ENCODE data around the gene SPINT3. TPM values are rescaled to one million over a fixed set of nuclear protein-coding genes. Genes with fewer than 3 reads are reported as not detected.

SPINT3 gene
- total and polyA plus RNA-seq, 7 donors = not detected

GRCh38 chr20:45545351-45545750, 29.9 kb upstream of the SPINT3 start:
- Histone ChIP-seq H3K4me3 (no peak overlapping the region), H3K27ac (no peak overlapping the region), H3K9me3 (no peaks in the 10 kb centered on the region), H3K4me1 (no peaks in the 10 kb centered on the region), H3K27me3 (ENCODE audit: insufficient read depth in 3 of 3, low read length in 2 of 3) (peaks cover 0 to 10% (median 4%) of the 10 kb centered on the region in 3 donors), H3K36me3 (ENCODE audit: insufficient read depth in 1 of 2, low read depth in 1 of 2) (no peaks in the 10 kb centered on the region)
- intact Hi-C loops (cut with DNase I) = loop anchor here in 1 of 2 donors (5.0 kb wide), 1 partner anchor 227 kb away; no protein-coding TSS in a partner anchor
- WGBS, 3 donors = 82 to 87% (median 84%) methylated on average over 3 of the region's 3 CpGs
- ATAC-seq = no peak
- DNase-seq = no peak
- TF ChIP-seq, protein P1, sequence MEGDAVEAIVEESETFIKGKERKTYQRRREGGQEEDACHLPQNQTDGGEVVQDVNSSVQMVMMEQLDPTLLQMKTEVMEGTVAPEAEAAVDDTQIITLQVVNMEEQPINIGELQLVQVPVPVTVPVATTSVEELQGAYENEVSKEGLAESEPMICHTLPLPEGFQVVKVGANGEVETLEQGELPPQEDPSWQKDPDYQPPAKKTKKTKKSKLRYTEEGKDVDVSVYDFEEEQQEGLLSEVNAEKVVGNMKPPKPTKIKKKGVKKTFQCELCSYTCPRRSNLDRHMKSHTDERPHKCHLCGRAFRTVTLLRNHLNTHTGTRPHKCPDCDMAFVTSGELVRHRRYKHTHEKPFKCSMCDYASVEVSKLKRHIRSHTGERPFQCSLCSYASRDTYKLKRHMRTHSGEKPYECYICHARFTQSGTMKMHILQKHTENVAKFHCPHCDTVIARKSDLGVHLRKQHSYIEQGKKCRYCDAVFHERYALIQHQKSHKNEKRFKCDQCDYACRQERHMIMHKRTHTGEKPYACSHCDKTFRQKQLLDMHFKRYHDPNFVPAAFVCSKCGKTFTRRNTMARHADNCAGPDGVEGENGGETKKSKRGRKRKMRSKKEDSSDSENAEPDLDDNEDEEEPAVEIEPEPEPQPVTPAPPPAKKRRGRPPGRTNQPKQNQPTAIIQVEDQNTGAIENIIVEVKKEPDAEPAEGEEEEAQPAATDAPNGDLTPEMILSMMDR (IDR thresholded peaks at IDR 0.05) = no peak

DNA sequence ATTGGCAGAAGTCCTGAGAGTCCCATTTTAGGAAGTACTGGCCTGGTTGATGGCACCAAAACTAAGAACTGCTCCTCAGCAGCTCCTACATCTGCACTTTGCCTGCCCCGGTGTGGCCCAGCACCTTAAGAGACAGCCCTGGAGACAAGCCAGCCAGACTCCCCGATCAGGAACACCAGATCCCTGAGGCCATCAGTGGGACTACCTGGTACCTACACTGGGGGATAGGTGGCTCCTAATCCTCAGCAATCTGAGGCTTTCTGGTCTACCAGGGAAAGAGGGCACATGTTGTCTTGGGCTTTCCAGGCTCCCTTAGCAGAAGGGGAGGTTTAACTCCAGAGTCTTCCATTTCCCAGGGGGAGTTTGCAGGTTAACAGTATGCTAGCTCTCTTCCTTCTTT, 24.0 kb upstream of the SPINT3 start, which contains the start of gene WFDC6:
WFDC6 (minus strand) TSS at position 101 of the 400 bp plus-strand sequence; CDS start at position 26, 75 bp downstream.
- TF ChIP-seq, protein P1 (IDR thresholded peaks at IDR 0.05) = no peak
- H3K27me3 ChIP-seq (ENCODE audit: insufficient read depth in 3 of 3, low read length in 2 of 3) = peaks cover 1 to 18% (median 2%) of the 10 kb centered on the region in 3 donors
- intact Hi-C loops (cut with DNase I) = no loop called here
- WGBS, 3 donors = 79 to 86% (median 84%) methylated on average over 2 of the region's 2 CpGs
- no peak for DNase-seq
- H3K4me1 ChIP-seq = no peaks in the 10 kb centered on the region
- no peak for ATAC-seq
- H3K9me3 ChIP-seq = no peaks in the 10 kb centered on the region
- no peaks in the 10 kb centered on the region for H3K36me3 ChIP-seq (ENCODE audit: insufficient read depth in 1 of 2, low read depth in 1 of 2)
- no peak within 1 kb of the TSS for H3K27ac ChIP-seq
- H3K4me3 ChIP-seq = no peak within 1 kb of the TSS

DNA sequence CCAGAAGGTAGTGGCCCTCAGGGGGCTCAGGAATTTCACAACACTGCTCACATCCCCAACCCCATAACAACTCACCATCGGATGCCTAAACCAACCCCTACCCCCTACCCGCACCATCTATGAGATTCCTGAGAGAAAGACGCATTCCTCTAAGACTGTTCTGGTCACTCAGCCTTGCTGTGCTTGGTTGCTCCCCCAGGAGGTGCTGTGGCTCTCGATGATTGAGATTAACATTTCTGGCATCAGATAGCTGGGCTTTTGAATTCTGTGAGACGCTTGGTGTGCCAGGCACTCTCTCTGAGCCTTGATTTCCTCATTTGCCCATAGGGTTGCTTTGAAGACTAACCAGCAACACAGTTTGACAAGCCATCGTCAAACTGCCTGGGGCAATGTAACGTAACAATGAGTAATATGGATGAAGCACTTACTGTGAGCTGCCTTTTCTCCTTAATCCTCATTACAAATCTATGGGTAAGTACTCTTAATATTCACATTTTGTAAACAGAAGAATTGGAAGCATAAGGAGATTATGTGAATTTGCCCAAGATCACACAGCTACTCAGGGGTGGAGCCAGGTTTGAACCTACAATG, 22.9 kb upstream of the SPINT3 start:
- intact Hi-C loops (cut with DNase I) = no loop called here
- 60 to 70% (median 62%) methylated on average over 7 of the region's 7 CpGs for WGBS, 3 donors
- peaks cover 1 to 22% (median 2%) of the 10 kb centered on the region in 3 donors for H3K27me3 ChIP-seq (ENCODE audit: insufficient read depth in 3 of 3, low read length in 2 of 3)

DNA sequence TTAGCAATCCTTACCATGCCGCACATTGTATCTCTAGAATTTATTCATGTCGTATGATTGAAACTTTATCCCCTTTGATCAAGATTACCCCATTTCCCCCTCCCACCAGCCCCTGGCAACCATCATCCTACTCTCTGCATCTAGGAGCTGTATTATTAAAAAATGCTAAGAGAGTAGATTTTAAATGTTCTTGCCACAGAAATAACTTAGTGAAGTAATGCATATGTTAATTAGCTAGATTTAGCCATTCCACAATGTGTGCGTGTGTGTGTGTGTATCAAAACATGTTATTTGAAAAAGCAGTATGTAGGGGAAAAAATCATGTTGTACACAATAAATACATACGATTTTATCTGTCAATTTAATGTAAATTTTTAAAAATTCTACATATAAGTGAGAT, 11.9 kb upstream of the SPINT3 start:
- DNase-seq (no peak), ATAC-seq (no peak)
- WGBS, 3 donors = 60 to 62% (median 60%) methylated on average over 4 of the region's 4 CpGs
- TF ChIP-seq, protein P1 (IDR thresholded peaks at IDR 0.05) = no peak
- intact Hi-C loops (cut with DNase I) = no loop called here
- peaks cover 2 to 21% (median 4%) of the 10 kb centered on the region in 3 donors for H3K27me3 ChIP-seq (ENCODE audit: insufficient read depth in 3 of 3, low read length in 2 of 3)
- H3K9me3 ChIP-seq = no peaks in the 10 kb centered on the region
- no peak overlapping the region for H3K4me3 ChIP-seq
- H3K27ac ChIP-seq = no peak overlapping the region
- no peaks in the 10 kb centered on the region for H3K36me3 ChIP-seq (ENCODE audit: insufficient read depth in 1 of 2, low read depth in 1 of 2)
- H3K4me1 ChIP-seq = no peaks in the 10 kb centered on the region

More for the DNA sequence above, 22.9 kb upstream of the SPINT3 start:
- H3K4me3 ChIP-seq = no peak overlapping the region
- ATAC-seq (no peak), DNase-seq (no peak)
- no peaks in the 10 kb centered on the region for H3K4me1 ChIP-seq
- TF ChIP-seq, protein P1 (IDR thresholded peaks at IDR 0.05) = no peak
- no peaks in the 10 kb centered on the region for H3K9me3 ChIP-seq
- H3K27ac ChIP-seq = no peak overlapping the region
- no peaks in the 10 kb centered on the region for H3K36me3 ChIP-seq (ENCODE audit: insufficient read depth in 1 of 2, low read depth in 1 of 2)

- Histone ChIP-seq H3K36me3 (ENCODE audit: insufficient read depth in 1 of 2, low read depth in 1 of 2) (no peaks in the 10 kb centered on the region), H3K27me3 (ENCODE audit: insufficient read depth in 3 of 3, low read length in 2 of 3) (peaks cover 2 to 28% (median 4%) of the 10 kb centered on the region in 3 donors), H3K9me3 (no peaks in the 10 kb centered on the region), H3K4me1 (no peaks in the 10 kb centered on the region), H3K27ac (no peak overlapping the region), H3K4me3 (no peak overlapping the region)
- 69 to 77% (median 77%) methylated on average over 1 of the region's 1 CpG for WGBS, 3 donors
- DNase-seq (no peak), ATAC-seq (no peak)
- intact Hi-C loops (cut with DNase I) = no loop called here
- TF ChIP-seq, protein P1 (IDR thresholded peaks at IDR 0.05) = no peak
These were observed 8.4 kb upstream of the SPINT3 start for GRCh38 chr20:45523821-45524220.
